Epithelial cell of proximal tubule (primary cell): ENCODE results near the gene RIPPLY2. TPM values are rescaled to one million over a fixed set of nuclear protein-coding genes. Genes with fewer than 3 reads are reported as not detected.
A peak's percentile ranks its signal among the peaks of the same experiment; 100 is the strongest.

Experiments used
- DNase-seq: peaks from one replicate; pipeline ENCODE4 v3.0.0-alpha.2; 2011; ENCODE audit warnings: low read depth
- H3K4me3 ChIP-seq: 2 replicates; pipeline ENCODE4 v1.5.1; 2011; ENCODE audit warnings: low read depth, mild to moderate bottlenecking, low read length
- CTCF ChIP-seq: conservative IDR thresholded peaks from 2 replicates; pipeline ENCODE4 v1.5.1; 2012; ENCODE audit warnings: low read depth, mild to moderate bottlenecking, low read length
- total RNA-seq: library from RNA; depleted of rRNA; stranded (reverse); fragments of >200 nt; gene quantifications from 2 replicates; pipeline ENCODE4 v1.2.3, GENCODE V29; 2015

RIPPLY2 gene
- total RNA-seq, 1 donor from 2014 or later: not detected

- DNase-seq: no peak
- TF ChIP-seq CTCF: no peak
- H3K4me3 ChIP-seq: no peak overlapping the region
These were observed 6.0 kb upstream of the RIPPLY2 start for GRCh38 chr6:83847179-83847578.

DNA sequence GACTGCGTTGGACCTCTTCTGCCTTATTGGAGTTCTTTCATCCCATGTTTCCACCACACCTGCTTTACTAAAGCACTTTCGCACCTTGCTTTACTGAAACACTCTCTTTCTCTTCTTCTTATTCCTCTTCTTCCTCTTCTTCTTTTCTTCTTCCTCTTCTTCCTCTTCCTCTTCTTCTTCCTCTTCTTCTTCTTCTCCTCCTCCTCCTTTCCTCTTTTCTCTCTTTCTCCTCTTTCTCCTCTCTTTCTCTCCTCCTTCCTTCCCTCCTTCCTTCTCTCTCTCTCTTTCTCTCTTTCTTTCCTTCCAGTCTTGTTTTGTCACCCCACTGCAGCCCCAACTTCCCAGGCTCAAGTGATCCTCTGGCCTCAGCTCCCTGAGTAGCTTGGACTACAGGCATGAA is 4.0 kb upstream of the RIPPLY2 start:
- no peak for TF ChIP-seq CTCF

GRCh38 chr6:83849610-83850009 is 3.5 kb upstream of the RIPPLY2 start:
- TF ChIP-seq CTCF: no peak
- DNase-seq: no peak
- no peak overlapping the region for H3K4me3 ChIP-seq

More for the DNA sequence above, 4.0 kb upstream of the RIPPLY2 start:
- H3K4me3 ChIP-seq: no peak overlapping the region
- no peak for DNase-seq

- H3K4me3 ChIP-seq: peak overlapping the region; percentile 61
- DNase-seq: no peak
- no peak for TF ChIP-seq CTCF
These were observed 507 bp upstream of the RIPPLY2 start for GRCh38 chr6:83852528-83853177.

- TF ChIP-seq CTCF: no peak
- H3K4me3 ChIP-seq: peak overlapping the region; percentile 61
- no peak for DNase-seq
These were observed 891 bp downstream of the RIPPLY2 start for GRCh38 chr6:83854001-83854501.

- no peak for DNase-seq
- TF ChIP-seq CTCF: no peak
These were observed 1.6 kb downstream of the RIPPLY2 start for GRCh38 chr6:83854766-83855165.

More at GRCh38 chr6:83854766-83855165, 1.6 kb downstream of the RIPPLY2 start:
- H3K4me3 ChIP-seq: no peak overlapping the region
